GM12892 (cell line): ENCODE data around the gene UBE2L5.

Experiments
- POLR2A ChIP-seq: IDR thresholded peaks from 2 replicates; pipeline ENCODE4 v1.6.1; 2011; ENCODE audit warnings: low read depth, low read length, control low read depth
- POLR2AphosphoS5 ChIP-seq: IDR thresholded peaks from 2 replicates; pipeline ENCODE4 v1.6.1; 2011; ENCODE audit warnings: low read depth, low read length, control low read depth
- TAF1 ChIP-seq: IDR thresholded peaks from 2 replicates; pipeline ENCODE4 v1.6.1; 2011; ENCODE audit warnings: low read depth, mild to moderate bottlenecking, control low read depth, low read length, borderline replicate concordance

- TF ChIP-seq TAF1 (no peak), POLR2A (no peak), POLR2AphosphoS5 (no peak)
Observed at GRCh38 chr13:30409886-30410704, 12.2 kb upstream of the UBE2L5 start.
